Activated T-cell treated with anti-CD3 and anti-CD28 coated beads, Interleukin-2, amount 50 U/mL, for 72 hours (primary cell): ENCODE results near the gene SUFU. TPM values are rescaled to one million over a fixed set of nuclear protein-coding genes. Genes with fewer than 3 reads are reported as not detected.
A peak's percentile ranks its signal among the peaks of the same experiment; 100 is the strongest.

Experiments used
- ATAC-seq, 2 donors: fragments of 150-1000 bp; cut with Tn5 transposase; replicated peaks in 1 of 2; 2 replicates each; pipeline ENCODE4 v1.10.0; 2021; ENCODE audit warnings: moderate library complexity in 2 of 2, mild to moderate bottlenecking in 1 of 2
- DNase-seq, 2 donors: peaks; one replicate each; pipeline ENCODE4 v3.0.0; 2021 to 2022; ENCODE audit warnings: mixed read lengths in 1 of 2
- H3K27ac Mint-ChIP-seq: one replicate; pipeline ENCODE4 v1.8.0; 2022; ENCODE audit warnings: mild to moderate bottlenecking, moderate library complexity, mixed read lengths
- H3K27me3 Mint-ChIP-seq: one replicate; pipeline ENCODE4 v1.8.0; 2022; ENCODE audit warnings: low read depth, mixed read lengths
- H3K36me3 Mint-ChIP-seq, 2 donors: one replicate each; pipeline ENCODE4 v1.8.0; 2022; ENCODE audit warnings: mixed read lengths in 2 of 2, mild to moderate bottlenecking in 1 of 2; ENCODE audit not compliant: insufficient read depth in 2 of 2
- H3K4me1 Mint-ChIP-seq: one replicate; pipeline ENCODE4 v1.8.0; 2022; ENCODE audit warnings: low read depth, mixed read lengths
- H3K4me3 Mint-ChIP-seq, 2 donors: one replicate each; pipeline ENCODE4 v1.8.0; 2022; ENCODE audit warnings: mild to moderate bottlenecking in 2 of 2, mixed read lengths in 2 of 2, moderate library complexity in 2 of 2
- H3K9me3 Mint-ChIP-seq, 2 donors: one replicate each; pipeline ENCODE4 v1.8.0; 2022; ENCODE audit warnings: mixed read lengths in 2 of 2
- total RNA-seq, 2 donors: library from RNA; stranded (reverse); gene quantifications; one replicate each; pipeline ENCODE4 v1.2.3, GENCODE V29; 2022

Gene SUFU
- total RNA-seq, 2 donors from 2014 or later: 9.1 to 9.2 TPM

DNA sequence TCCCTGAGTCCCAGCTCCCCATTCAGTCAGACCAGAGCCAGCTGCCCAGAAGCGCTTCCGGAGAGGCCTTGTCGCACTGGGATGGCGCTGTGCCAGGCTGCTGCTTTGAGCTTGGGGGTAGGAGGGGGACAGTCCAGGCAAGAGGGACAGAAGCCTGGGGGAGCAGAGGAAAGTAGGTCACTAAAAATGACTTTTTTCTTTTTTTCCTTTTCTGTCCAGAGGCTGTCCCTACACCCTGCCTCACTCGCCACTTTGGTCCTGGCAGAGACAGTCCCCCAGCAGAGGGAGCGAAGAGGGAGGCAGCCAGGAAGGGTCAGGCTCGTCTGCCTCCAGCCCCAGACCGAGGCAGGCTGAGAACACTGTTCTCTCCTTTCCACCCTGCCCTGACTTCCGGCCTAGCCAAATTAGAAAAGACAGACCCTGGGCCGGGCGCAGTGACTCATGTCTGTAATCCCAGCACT, 124.7 kb downstream of the SUFU start:
- Mint-ChIP-seq H3K4me1 (peaks cover 27% of the 10 kb centered on the region), H3K9me3 (no peaks in the 10 kb centered on the region), H3K4me3 (no peak overlapping the region), H3K27ac (no peak overlapping the region), H3K27me3 (no peaks in the 10 kb centered on the region), H3K36me3 (no peaks in the 10 kb centered on the region)
- ATAC-seq: no peak
- DNase-seq: no peak

DNA sequence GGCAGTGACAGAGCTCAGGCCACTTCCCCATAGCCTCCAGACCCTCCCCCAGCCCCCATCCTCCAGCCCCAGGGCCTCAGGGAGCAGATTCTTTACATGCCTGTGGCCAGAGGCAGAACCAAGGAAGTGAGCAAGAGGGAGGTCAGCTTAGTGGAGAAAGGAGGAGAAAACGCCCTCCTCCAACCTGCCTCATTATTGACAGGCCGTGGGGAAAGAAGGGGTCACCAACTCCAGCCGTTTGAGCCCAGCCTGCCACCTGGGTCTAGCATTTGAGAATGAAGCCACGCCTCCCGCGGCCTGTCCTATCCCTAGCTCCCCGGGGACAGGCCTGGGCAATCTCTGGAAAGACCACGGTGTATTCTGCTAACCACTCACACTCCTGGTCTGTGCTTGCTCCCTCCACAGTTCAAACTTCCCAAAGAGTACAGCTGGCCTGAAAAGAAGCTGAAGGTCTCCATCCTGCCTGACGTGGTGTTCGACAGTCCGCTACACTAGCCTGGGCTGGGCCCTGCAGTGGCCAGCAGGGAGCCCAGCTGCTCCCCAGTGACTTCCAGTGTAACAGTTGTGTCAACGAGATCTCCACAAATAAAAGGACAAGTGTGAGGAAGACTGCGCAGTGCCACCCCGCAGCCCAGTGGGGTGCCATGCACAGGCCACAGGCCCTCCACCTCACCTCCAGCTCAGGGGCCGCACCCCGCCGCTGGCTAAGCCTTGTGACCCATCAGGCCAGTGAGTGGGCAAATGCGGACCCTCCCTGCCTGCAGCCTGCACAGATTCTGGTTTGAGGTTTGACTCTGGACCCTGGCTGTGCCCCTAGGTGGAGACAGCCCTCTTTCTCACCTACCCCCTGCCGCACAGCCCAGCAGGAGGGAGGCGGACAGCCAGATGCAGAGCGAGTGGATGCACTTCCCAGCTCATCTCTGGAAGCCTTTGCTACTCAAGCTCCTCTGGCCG, 126.2 kb downstream of the SUFU start:
- DNase-seq: no peak
- no peaks in the 10 kb centered on the region for H3K27me3 Mint-ChIP-seq
- H3K9me3 Mint-ChIP-seq: no peaks in the 10 kb centered on the region
- no peak overlapping the region for H3K27ac Mint-ChIP-seq
- no peak overlapping the region for H3K4me3 Mint-ChIP-seq
- peaks cover 40% of the 10 kb centered on the region for H3K4me1 Mint-ChIP-seq
- no peak for ATAC-seq
- H3K36me3 Mint-ChIP-seq: no peaks in the 10 kb centered on the region

DNA sequence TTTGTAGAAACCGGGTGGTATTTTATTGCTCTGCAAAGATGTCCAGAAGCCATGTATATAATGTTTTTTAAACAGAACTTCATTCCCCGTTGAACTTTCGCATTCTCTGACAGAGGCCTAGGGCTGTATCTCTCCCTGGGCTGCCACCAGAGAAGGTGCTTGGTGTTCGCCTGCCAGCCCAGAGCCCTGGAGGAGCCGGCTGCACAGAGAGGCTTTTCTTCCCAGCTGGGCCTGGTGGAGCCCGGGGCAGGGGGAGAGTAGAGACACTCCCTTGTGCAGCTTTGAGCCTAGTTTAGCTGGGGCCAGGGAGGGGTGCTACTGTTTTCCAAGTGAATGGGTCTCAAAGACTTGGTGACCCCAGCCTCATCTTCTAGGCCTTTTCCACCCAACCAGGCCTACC, 126.9 kb downstream of the SUFU start:
- no peaks in the 10 kb centered on the region for H3K36me3 Mint-ChIP-seq
- no peaks in the 10 kb centered on the region for H3K27me3 Mint-ChIP-seq
- no peak for ATAC-seq
- H3K9me3 Mint-ChIP-seq: no peaks in the 10 kb centered on the region
- no peak for DNase-seq
- H3K4me3 Mint-ChIP-seq: no peak overlapping the region
- H3K27ac Mint-ChIP-seq: no peak overlapping the region
- peaks cover 47% of the 10 kb centered on the region for H3K4me1 Mint-ChIP-seq

DNA sequence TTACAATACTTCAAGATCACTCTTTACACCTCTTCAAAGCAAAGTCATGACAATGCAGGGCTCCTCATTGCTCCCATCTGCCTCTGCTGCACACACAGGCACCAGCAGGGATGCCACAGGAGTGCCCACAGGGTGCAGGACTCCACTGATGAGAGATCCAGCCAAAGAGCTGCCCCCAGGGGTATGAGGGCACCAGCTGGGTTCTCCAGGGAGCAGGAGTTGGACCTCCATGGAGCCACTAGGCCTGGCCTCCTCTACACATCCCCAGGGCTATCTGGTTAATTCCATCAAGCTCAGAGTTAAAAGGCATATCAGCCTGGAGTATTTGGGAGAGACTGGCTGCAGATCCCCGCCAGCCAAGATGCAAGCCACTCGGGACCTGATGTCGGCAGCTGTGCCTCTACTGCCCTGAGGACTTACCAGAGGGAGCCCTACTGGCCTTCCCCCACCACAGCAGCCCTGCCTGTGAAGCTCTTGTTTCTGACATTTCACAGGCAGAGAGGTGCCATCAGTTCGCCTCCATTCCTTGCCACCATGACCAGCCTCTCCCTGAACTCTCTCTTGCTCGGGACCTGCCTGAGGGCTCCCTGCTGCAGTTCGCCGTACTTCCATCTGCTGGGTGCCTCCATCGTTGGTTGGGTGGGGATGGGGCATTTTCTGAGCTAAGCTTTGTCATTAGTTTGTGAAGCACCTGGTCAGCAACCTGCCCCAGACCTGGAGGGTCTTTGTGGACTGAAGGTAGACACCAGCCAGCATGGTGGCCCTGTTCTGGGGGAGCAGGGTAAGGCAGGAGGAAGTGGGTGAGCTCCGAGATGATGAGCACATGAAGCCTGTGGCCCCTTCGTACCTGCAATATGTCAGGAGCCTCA, 128.0 kb downstream of the SUFU start:
- no peaks in the 10 kb centered on the region for H3K9me3 Mint-ChIP-seq
- no peak for DNase-seq
- H3K36me3 Mint-ChIP-seq: no peaks in the 10 kb centered on the region
- peaks cover 54% of the 10 kb centered on the region for H3K4me1 Mint-ChIP-seq
- ATAC-seq: no peak
- no peaks in the 10 kb centered on the region for H3K27me3 Mint-ChIP-seq
- peak overlapping the region; percentile 4 for H3K27ac Mint-ChIP-seq
- H3K4me3 Mint-ChIP-seq: no peak overlapping the region

DNA sequence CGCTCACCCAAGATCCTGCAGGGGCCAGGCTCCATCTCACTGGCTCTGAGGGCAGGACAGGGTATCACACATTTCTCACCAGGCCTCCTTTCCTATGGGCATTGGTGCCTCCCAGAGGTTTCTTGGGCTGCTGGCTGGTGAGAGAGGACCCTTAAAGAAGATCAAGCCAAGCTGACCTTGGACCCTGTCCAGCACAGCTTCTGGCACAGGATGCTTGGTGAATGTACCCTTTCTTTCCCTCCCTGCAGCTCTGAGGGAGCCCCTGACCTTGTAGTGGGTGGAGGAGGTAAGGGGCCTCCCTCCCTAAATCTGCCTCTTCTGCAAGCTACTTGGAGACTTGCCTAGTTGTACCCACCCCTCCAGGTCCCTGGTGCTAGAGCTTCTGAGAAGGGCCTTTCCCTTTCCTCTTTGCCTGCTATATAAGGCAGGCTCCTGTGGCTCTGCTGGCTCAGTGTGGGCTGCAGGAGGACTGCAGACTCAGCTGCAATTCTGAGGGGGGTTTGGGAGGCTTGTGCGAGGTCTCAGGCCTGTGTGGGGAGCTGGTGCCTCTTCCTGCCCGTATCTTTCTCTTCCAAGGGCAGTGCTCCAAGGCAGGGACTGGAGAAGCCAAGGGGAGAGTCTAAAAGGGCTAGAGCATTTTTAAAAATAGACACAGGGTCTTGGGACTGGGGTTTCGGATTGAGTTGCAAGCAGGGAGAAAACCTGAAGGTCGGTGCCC, 128.8 kb downstream of the SUFU start:
- Mint-ChIP-seq H3K9me3 (no peaks in the 10 kb centered on the region), H3K4me1 (peaks cover 57% of the 10 kb centered on the region), H3K27me3 (no peaks in the 10 kb centered on the region), H3K36me3 (no peaks in the 10 kb centered on the region), H3K27ac (peak overlapping the region; percentile 92), H3K4me3 (peak overlapping the region; percentile 72 to 78)
- DNase-seq (no peak), ATAC-seq (peak; percentile 16 to 34)

DNA sequence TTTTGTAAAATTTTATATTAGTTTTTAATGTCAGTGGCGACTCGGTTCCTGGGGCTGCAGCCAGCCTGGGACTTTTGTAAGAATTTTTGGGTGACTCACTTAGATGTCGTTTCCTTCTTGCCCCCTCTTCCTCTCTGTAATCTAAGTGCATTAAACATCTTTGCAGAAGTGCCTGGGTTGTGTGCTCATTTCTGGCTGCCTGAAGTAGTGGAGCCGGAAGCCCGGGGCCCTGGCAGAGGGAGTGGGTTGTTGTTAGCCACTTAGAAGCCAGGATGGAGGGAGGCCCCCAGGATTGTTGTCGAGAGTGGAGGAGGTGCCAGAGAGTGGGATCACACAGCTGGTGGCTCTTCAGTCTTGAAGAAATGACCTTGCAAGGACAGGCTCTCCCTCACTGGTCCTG, 129.5 kb downstream of the SUFU start:
- H3K9me3 Mint-ChIP-seq: no peaks in the 10 kb centered on the region
- peak overlapping the region; percentile 92 for H3K27ac Mint-ChIP-seq
- H3K4me3 Mint-ChIP-seq: peak overlapping the region; percentile 72 to 78
- H3K27me3 Mint-ChIP-seq: no peaks in the 10 kb centered on the region
- no peaks in the 10 kb centered on the region for H3K36me3 Mint-ChIP-seq
- ATAC-seq (peak; percentile 55 to 75), DNase-seq (peak; percentile 42 to 56)
- peaks cover 57% of the 10 kb centered on the region for H3K4me1 Mint-ChIP-seq

DNA sequence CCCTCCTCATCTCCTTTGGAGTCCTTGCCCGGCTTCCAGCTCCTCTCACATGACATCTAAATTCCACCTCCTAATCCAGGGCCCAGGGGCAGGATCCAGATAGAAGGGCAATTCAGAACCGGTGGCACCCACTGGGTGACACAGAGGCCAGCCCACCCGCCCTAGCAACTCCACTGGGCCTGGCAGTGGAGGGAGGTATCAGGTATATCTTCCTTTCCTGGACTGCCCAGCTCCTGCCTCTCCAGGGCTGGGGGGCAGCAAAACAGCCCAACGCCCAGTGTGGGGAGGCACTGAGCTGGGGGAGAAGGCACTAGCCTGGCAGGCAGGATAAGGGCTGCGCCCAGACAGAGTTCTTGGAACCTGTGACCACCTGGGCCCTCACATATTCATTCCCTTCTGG, 130.1 kb downstream of the SUFU start:
- ATAC-seq: no peak
- H3K27ac Mint-ChIP-seq: peak overlapping the region; percentile 92

DNA sequence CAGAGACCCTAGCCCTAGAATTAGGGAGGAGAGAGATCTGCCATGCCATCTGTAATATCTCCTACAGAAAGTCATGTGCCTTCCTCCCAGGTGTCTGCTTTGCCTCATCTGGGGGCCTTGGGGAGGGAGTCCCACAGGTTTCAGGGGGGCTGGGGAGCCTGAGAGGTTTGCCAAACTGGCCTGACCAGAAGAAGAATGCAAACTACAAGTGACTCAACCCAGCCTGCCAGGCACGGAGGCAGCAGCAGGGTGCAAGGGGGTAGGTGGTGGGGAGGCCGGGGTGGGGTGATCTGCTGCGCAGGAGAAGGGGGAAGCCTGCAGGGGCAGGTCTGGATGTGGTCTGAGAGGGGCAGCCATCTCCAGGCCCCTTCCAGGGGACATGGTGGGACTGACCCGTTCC, 130.9 kb downstream of the SUFU start:
- ATAC-seq (no peak), DNase-seq (no peak)
- peaks cover 57% of the 10 kb centered on the region for H3K4me1 Mint-ChIP-seq
- no peaks in the 10 kb centered on the region for H3K36me3 Mint-ChIP-seq
- no peaks in the 10 kb centered on the region for H3K9me3 Mint-ChIP-seq
- H3K27ac Mint-ChIP-seq: no peak overlapping the region
- H3K27me3 Mint-ChIP-seq: no peaks in the 10 kb centered on the region
- no peak overlapping the region for H3K4me3 Mint-ChIP-seq

More for the DNA sequence above, 130.1 kb downstream of the SUFU start:
- no peaks in the 10 kb centered on the region for H3K27me3 Mint-ChIP-seq
- no peaks in the 10 kb centered on the region for H3K9me3 Mint-ChIP-seq
- peak overlapping the region; percentile 72 to 78 for H3K4me3 Mint-ChIP-seq
- H3K36me3 Mint-ChIP-seq: no peaks in the 10 kb centered on the region
- H3K4me1 Mint-ChIP-seq: peaks cover 57% of the 10 kb centered on the region
- no peak for DNase-seq

DNA sequence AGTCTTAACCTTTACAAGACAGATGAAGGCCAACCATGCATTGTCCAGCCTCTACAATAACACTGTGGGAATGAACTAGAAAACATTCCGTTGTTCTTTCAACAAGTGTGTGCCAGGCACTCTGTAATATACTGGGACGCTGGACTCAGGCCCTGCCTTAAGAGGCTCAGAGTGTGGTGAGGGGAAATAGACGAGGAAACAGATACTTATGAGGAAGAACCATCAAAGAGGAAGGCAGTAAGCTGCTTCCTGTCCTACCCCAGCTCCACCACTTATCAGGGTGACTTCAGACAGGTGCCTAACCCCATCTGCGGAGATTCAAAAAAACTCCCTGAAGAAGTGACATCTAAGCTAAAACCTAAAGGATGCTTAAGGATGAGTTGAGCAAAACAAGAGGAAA, 131.6 kb downstream of the SUFU start:
- peaks cover 57% of the 10 kb centered on the region for H3K4me1 Mint-ChIP-seq
- H3K27me3 Mint-ChIP-seq: no peaks in the 10 kb centered on the region
- H3K27ac Mint-ChIP-seq: peak overlapping the region; percentile 85
- H3K9me3 Mint-ChIP-seq: no peaks in the 10 kb centered on the region
- H3K36me3 Mint-ChIP-seq: no peaks in the 10 kb centered on the region
- peak overlapping the region; percentile 31 to 48 for H3K4me3 Mint-ChIP-seq
- no peak for DNase-seq
- ATAC-seq: peak in 1 of 2 donors; percentile 16

DNA sequence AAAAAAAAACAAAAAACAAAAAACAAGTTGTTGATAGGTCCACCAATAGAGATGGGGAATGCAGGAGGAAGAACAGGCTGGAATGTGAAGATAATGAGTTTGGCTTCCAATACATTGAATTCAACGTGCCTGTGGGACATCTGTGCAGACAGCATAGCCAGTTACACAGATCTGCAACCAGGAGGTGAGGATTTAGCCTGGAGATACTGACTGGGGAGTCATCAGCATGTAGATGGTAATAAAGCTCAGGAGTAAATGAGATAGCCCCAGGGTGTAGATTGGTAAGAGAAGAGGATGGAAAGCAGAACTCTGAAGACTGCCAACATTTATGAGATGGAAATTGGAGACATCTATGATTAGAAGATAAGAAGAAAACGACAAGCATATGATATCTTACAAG, 135.8 kb downstream of the SUFU start:
- H3K4me1 Mint-ChIP-seq: peaks cover 29% of the 10 kb centered on the region
- H3K9me3 Mint-ChIP-seq: no peaks in the 10 kb centered on the region
- no peaks in the 10 kb centered on the region for H3K27me3 Mint-ChIP-seq
- H3K4me3 Mint-ChIP-seq: no peak overlapping the region
- no peak for DNase-seq
- no peak overlapping the region for H3K27ac Mint-ChIP-seq
- ATAC-seq: no peak
- no peaks in the 10 kb centered on the region for H3K36me3 Mint-ChIP-seq

DNA sequence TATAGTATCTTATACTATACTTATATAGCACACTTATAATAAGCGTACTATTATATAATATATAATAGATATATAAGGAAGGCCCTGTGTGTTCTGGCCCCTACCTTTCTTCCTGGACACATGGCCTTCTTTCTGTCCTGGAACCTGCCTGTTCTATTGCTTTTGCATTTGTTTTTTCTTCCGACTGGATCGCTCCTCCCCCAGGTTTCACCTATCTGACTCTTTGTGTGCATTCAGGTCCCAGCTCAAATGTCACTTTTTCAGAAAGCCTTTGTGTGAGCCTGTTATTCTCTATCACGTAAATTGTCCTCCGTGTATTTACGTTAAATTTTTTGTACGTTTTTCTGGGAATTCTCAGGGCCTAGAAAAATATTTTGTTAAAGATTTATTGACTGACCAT, 137.6 kb downstream of the SUFU start:
- Mint-ChIP-seq H3K4me1 (peaks cover 21% of the 10 kb centered on the region), H3K36me3 (peaks cover 8 to 9% of the 10 kb centered on the region in 2 donors), H3K4me3 (peak overlapping the region; percentile 88 to 97), H3K27me3 (no peaks in the 10 kb centered on the region), H3K9me3 (no peaks in the 10 kb centered on the region), H3K27ac (peak overlapping the region; percentile 94)
- no peak for ATAC-seq
- no peak for DNase-seq

DNA sequence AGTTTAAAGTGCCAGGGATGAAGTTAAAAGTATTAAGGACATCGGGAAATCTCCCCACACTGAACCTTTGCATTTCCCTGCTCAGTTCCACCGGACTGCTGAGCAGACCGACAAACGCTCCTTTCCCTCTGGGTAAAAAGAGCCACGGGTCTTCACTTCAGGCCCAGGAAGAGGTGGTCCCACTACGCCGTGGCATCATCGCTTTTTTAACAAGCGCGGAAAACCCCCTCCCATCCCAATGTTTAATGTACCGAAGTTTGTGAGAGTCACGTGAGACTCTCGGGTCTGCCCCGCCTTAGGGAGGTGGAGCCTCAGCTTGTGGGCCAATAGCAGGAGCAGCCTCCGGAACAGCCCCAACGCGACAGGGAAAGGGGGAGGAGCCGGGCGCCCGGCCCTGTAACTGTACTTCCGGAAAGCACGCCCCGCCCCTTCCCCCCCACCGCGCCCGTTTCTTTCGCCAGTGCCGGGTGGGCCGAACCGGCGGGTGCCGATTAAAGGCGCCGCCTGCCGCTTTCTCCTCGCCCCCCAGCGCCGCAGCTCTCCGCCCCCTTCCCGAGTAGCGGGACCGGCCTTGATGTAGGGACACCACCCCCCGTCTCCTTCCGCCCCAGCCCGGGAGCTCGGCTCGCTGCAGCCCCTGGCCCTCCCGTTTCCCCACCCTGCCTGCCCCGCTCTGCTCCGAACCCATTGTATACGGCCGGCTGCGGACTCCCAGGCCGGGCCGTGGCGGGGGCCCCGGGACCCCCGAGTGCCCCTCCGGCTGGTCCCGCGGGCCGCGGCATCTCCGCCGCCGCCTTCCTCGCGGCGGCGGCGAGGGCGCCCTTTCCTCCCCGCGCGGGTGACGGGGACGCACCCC, 138.3 kb downstream of the SUFU start:
- Mint-ChIP-seq H3K9me3 (no peaks in the 10 kb centered on the region), H3K27me3 (no peaks in the 10 kb centered on the region), H3K4me3 (peak overlapping the region; percentile 94 to 97), H3K4me1 (peaks cover 22% of the 10 kb centered on the region), H3K27ac (peak overlapping the region; percentile 94), H3K36me3 (peaks cover 9% of the 10 kb centered on the region in 2 donors)
- peak; percentile 97 to 98 for DNase-seq
- peak; percentile 68 to 70 for ATAC-seq
